Measurements from ENCODE around the gene SCAPER. TPM values are rescaled to one million over a fixed set of nuclear protein-coding genes. Genes with fewer than 3 reads are reported as not detected.

SCAPER gene
- total RNA-seq, 6 donors from 2014 or later, result 14.4 to 67.1 (median 27.6) TPM

GRCh38 chr15:76533995-76534394 lies 371.1 kb downstream of the SCAPER start:
- DNase-seq (no peak), ATAC-seq (ENCODE audit: low FRiP score in 2 of 2) (no peak)
- WGBS, 2 donors, result 56 to 65% methylated on average over 2 of the region's 2 CpGs
- H3K27ac ChIP-seq, result no peak overlapping the region
- no peaks in the 10 kb centered on the region for H3K27me3 ChIP-seq
- TF ChIP-seq POLR2A (IDR thresholded peaks at IDR 0.05) (no peak), EP300 (IDR thresholded peaks at IDR 0.05) (no peak), POLR2AphosphoS5 (IDR thresholded peaks at IDR 0.05) (no peak), CTCF (IDR thresholded peaks at IDR 0.05) (no peak)
- peaks cover 0 to 8% (median 2%) of the 10 kb centered on the region in 4 donors for H3K4me1 ChIP-seq
- H3K36me3 ChIP-seq, result no peaks in the 10 kb centered on the region
- no peaks in the 10 kb centered on the region for H3K9me3 ChIP-seq
- no peak overlapping the region for H3K4me3 ChIP-seq

- Histone ChIP-seq H3K9me3 (no peaks in the 10 kb centered on the region), H3K4me1 (peaks cover 0 to 8% (median 2%) of the 10 kb centered on the region in 4 donors), H3K36me3 (no peaks in the 10 kb centered on the region), H3K27ac (no peak overlapping the region), H3K27me3 (no peaks in the 10 kb centered on the region), H3K4me3 (no peak overlapping the region)
- TF ChIP-seq POLR2AphosphoS5 (IDR thresholded peaks at IDR 0.05) (no peak), EP300 (IDR thresholded peaks at IDR 0.05) (peak in 1 of 4 donors; percentile 31)
- DNase-seq (no peak), ATAC-seq (ENCODE audit: low FRiP score in 2 of 2) (peak in 1 of 2 donors; percentile 63)
- WGBS, 2 donors, result 49 to 50% methylated on average over 5 of the region's 5 CpGs
These were observed 371.9 kb downstream of the SCAPER start for GRCh38 chr15:76533060-76533820.

GRCh38 chr15:76529911-76530310 lies 375.2 kb downstream of the SCAPER start:
- Histone ChIP-seq H3K4me1 (peaks cover 0 to 8% (median 2%) of the 10 kb centered on the region in 4 donors), H3K9me3 (no peaks in the 10 kb centered on the region), H3K36me3 (no peaks in the 10 kb centered on the region), H3K27ac (no peak overlapping the region), H3K27me3 (no peaks in the 10 kb centered on the region), H3K4me3 (no peak overlapping the region)
- TF ChIP-seq POLR2A (IDR thresholded peaks at IDR 0.05) (no peak), POLR2AphosphoS5 (IDR thresholded peaks at IDR 0.05) (no peak), EP300 (IDR thresholded peaks at IDR 0.05) (no peak), CTCF (IDR thresholded peaks at IDR 0.05) (no peak)
- ATAC-seq (ENCODE audit: low FRiP score in 2 of 2), result no peak
- WGBS, 2 donors, result 96% methylated on average over 3 of the region's 3 CpGs
- DNase-seq, result no peak

GRCh38 chr15:76526111-76526510 lies 379.0 kb downstream of the SCAPER start:
- no peak for ATAC-seq (ENCODE audit: low FRiP score in 2 of 2)
- WGBS, 2 donors, result 95% methylated on average over 1 of the region's 1 CpG
- no peak overlapping the region for H3K4me3 ChIP-seq
- no peak overlapping the region for H3K27ac ChIP-seq
- H3K9me3 ChIP-seq, result no peaks in the 10 kb centered on the region
- no peaks in the 10 kb centered on the region for H3K4me1 ChIP-seq
- H3K27me3 ChIP-seq, result no peaks in the 10 kb centered on the region
- no peaks in the 10 kb centered on the region for H3K36me3 ChIP-seq
- TF ChIP-seq POLR2AphosphoS5 (IDR thresholded peaks at IDR 0.05) (no peak), POLR2A (IDR thresholded peaks at IDR 0.05) (no peak), CTCF (IDR thresholded peaks at IDR 0.05) (no peak), EP300 (IDR thresholded peaks at IDR 0.05) (no peak)
- DNase-seq, result no peak

- DNase-seq, result no peak
- Histone ChIP-seq H3K36me3 (no peaks in the 10 kb centered on the region), H3K4me3 (no peak overlapping the region), H3K27ac (no peak overlapping the region), H3K9me3 (no peaks in the 10 kb centered on the region), H3K27me3 (no peaks in the 10 kb centered on the region), H3K4me1 (no peaks in the 10 kb centered on the region)
- TF ChIP-seq POLR2AphosphoS5 (IDR thresholded peaks at IDR 0.05) (no peak), POLR2A (IDR thresholded peaks at IDR 0.05) (no peak), CTCF (IDR thresholded peaks at IDR 0.05) (no peak), EP300 (IDR thresholded peaks at IDR 0.05) (no peak)
- ATAC-seq (ENCODE audit: low FRiP score in 2 of 2), result no peak
These were observed 387.2 kb downstream of the SCAPER start for GRCh38 chr15:76517910-76518309.

Measured in upper lobe of left lung (tissue), 6 donors.